GM23338 (cell line): Measurements from ENCODE around the gene STARD4. TPM values are rescaled to one million over a fixed set of nuclear protein-coding genes. Genes with fewer than 3 reads are reported as not detected.

ENCODE experiments used
- ATAC-seq: fragments of 200-7000 bp; cut with Tn5 transposase; 3 replicates; pipeline ENCODE4 v1.9.1; 2020
- DNase-seq: peaks from one replicate; pipeline ENCODE4 v3.0.0-alpha.2; 2015; ENCODE audit warnings: low spot score
- H2AFZ ChIP-seq: fragments of 200-600 bp; sonication (generic); 2 replicates; pipeline ENCODE4 v1.8.0; 2016; ENCODE audit warnings: antibody characterized with exemption, mild to moderate bottlenecking, moderate library complexity
- H3F3A ChIP-seq: fragments of 200-600 bp; sonication (generic); replicated peaks from 2 replicates; pipeline ENCODE4 v1.8.0; 2017; ENCODE audit warnings: antibody characterized with exemption, mixed run types, low read depth
- H3K27ac ChIP-seq: fragments of 200-600 bp; sonication (generic); 2 replicates; pipeline ENCODE4 v1.6.1; 2016; ENCODE audit warnings: low read depth
- H3K27me3 ChIP-seq: fragments of 200-600 bp; sonication (generic); 2 replicates; pipeline ENCODE4 v1.8.0; 2016; ENCODE audit warnings: mild to moderate bottlenecking, mixed run types, moderate library complexity; ENCODE audit not compliant: insufficient read depth
- H3K36me3 ChIP-seq: fragments of 200-600 bp; sonication (generic); 2 replicates; pipeline ENCODE4 v1.8.0; 2016; ENCODE audit warnings: mild to moderate bottlenecking; ENCODE audit not compliant: insufficient read depth
- H3K4me1 ChIP-seq: fragments of 200-600 bp; sonication (generic); 2 replicates; pipeline ENCODE4 v1.8.0; 2016; ENCODE audit warnings: mild to moderate bottlenecking, moderate library complexity; ENCODE audit not compliant: insufficient read depth
- H3K4me2 ChIP-seq: fragments of 200-600 bp; sonication (generic); 2 replicates; pipeline ENCODE4 v1.7.1; 2017; ENCODE audit warnings: mixed run types
- H3K4me3 ChIP-seq: fragments of 200-600 bp; sonication (generic); 2 replicates; pipeline ENCODE4 v1.6.1; 2016; ENCODE audit warnings: mixed run types
- H3K79me2 ChIP-seq: fragments of 200-600 bp; sonication (generic); replicated peaks from 2 replicates; pipeline ENCODE4 v1.8.0; 2017; ENCODE audit warnings: mild to moderate bottlenecking; ENCODE audit not compliant: insufficient read depth
- H3K9me2 ChIP-seq: fragments of 200-600 bp; sonication (generic); 2 replicates; pipeline ENCODE4 v1.8.0; 2017; ENCODE audit not compliant: insufficient read depth
- H4K20me1 ChIP-seq: fragments of 200-600 bp; sonication (generic); replicated peaks from 2 replicates; pipeline ENCODE4 v1.8.0; 2017; ENCODE audit warnings: mild to moderate bottlenecking; ENCODE audit not compliant: insufficient read depth
- H3K27ac Mint-ChIP-seq: 2 replicates; pipeline ENCODE4 v1.8.0; 2020; ENCODE audit warnings: inconsistent platforms, mild to moderate bottlenecking, moderate library complexity, mixed read lengths
- H3K27me3 Mint-ChIP-seq: 3 replicates; pipeline ENCODE4 v1.8.0; 2022; ENCODE audit warnings: low read depth, mild to moderate bottlenecking, moderate library complexity, mixed read lengths, inconsistent platforms; ENCODE audit not compliant: insufficient read depth, poor library complexity
- H3K36me3 Mint-ChIP-seq: 3 replicates; pipeline ENCODE4 v1.8.0; 2021; ENCODE audit warnings: low read depth, mild to moderate bottlenecking, inconsistent platforms, moderate library complexity, mixed read lengths
- H3K4me1 Mint-ChIP-seq: 3 replicates; pipeline ENCODE4 v1.8.0; 2020; ENCODE audit warnings: mild to moderate bottlenecking, inconsistent platforms, mixed read lengths
- H3K4me3 Mint-ChIP-seq: 3 replicates; pipeline ENCODE4 v1.8.0; 2021; ENCODE audit warnings: moderate library complexity, mild to moderate bottlenecking, inconsistent platforms, mixed read lengths
- H3K9me3 Mint-ChIP-seq: 3 replicates; pipeline ENCODE4 v1.8.0; 2020; ENCODE audit warnings: moderate library complexity, mild to moderate bottlenecking, inconsistent platforms, mixed read lengths
- CREB1 ChIP-seq: fragments of 250-450 bp; sonication (Bioruptor Pico); IDR thresholded peaks from 2 replicates; pipeline ENCODE4 v1.5.0; 2020; ENCODE audit warnings: low read depth, mild to moderate bottlenecking, moderate library complexity
- CTCF ChIP-seq, 2 experiments: fragments of 200-600 bp in 1 of 2; sonication (generic) in 1 of 2; conservative IDR thresholded peaks; 2 replicates each; pipeline versions ENCODE4 v1.5.1 to v1.6.1; 2016 to 2017; ENCODE audit warnings: antibody characterized with exemption in 2 of 2, low read depth in 2 of 2, mild to moderate bottlenecking in 2 of 2, moderate library complexity in 1 of 2
- ETS1 ChIP-seq: IDR thresholded peaks from 2 replicates; pipeline ENCODE4 v1.6.1; 2016; ENCODE audit warnings: antibody characterized with exemption
- EZH2 ChIP-seq: fragments of 200-600 bp; sonication (generic); IDR thresholded peaks from one replicate; pipeline ENCODE4 v1.8.0; 2017; ENCODE audit warnings: antibody characterized with exemption, mild to moderate bottlenecking, low read depth; ENCODE audit not compliant: unreplicated experiment
- EZH2phosphoT487 ChIP-seq: fragments of 200-600 bp; sonication (generic); IDR thresholded peaks from one replicate; pipeline ENCODE4 v1.8.1; 2018; ENCODE audit warnings: antibody characterized with exemption; ENCODE audit not compliant: unreplicated experiment
- JUNB ChIP-seq: IDR thresholded peaks from one replicate; pipeline ENCODE4 v1.6.1; 2016; ENCODE audit warnings: antibody characterized with exemption; ENCODE audit not compliant: unreplicated experiment
- NANOG ChIP-seq: IDR thresholded peaks from 2 replicates; pipeline ENCODE4 v1.6.1; 2016; ENCODE audit warnings: antibody characterized with exemption, borderline replicate concordance
- POLR2AphosphoS5 ChIP-seq: IDR thresholded peaks from 2 replicates; pipeline ENCODE4 v1.6.1; 2016; ENCODE audit warnings: antibody characterized with exemption, low read depth
- STAT1 ChIP-seq: IDR thresholded peaks from one replicate; pipeline ENCODE4 v1.6.1; 2016; ENCODE audit warnings: antibody characterized with exemption; ENCODE audit not compliant: unreplicated experiment
- ZNF114 ChIP-seq: fragments of 250-450 bp; sonication (Bioruptor Pico); IDR thresholded peaks from 2 replicates; pipeline ENCODE4 v1.5.0; 2020; ENCODE audit warnings: mild to moderate bottlenecking, moderate library complexity
- ZNF331 ChIP-seq: fragments of 250-450 bp; sonication (Bioruptor Pico); IDR thresholded peaks from 2 replicates; pipeline ENCODE4 v1.5.0; 2020; ENCODE audit warnings: low read depth, mild to moderate bottlenecking, moderate library complexity
- polyA plus RNA-seq: library from polyadenylated mRNA; unstranded; fragments of >200 nt; fragmentation: Nextera tagmentation; extraction: Ambion mirVana; gene quantifications from 2 replicates; pipeline ENCODE4 v1.2.1, GENCODE V29; 2016
- total RNA-seq: library from RNA; depleted of rRNA; stranded (reverse); fragments of >200 nt; shearing (Covaris generic); gene quantifications from 2 replicates; pipeline ENCODE4 v1.2.3, GENCODE V29; 2014
- TF ChIP-seq, protein P1 (sequence below): fragments of 250-450 bp; sonication (Bioruptor Pico); IDR thresholded peaks from 2 replicates; pipeline ENCODE4 v1.5.0; 2020; ENCODE audit warnings: mild to moderate bottlenecking, moderate library complexity

STARD4 gene
- total and polyA plus RNA-seq, 2 experiments from 2014 or later, result 25.0 to 92.0 TPM

GRCh38 chr5:111478266-111478665 lies 34.1 kb downstream of the STARD4 start:
- Histone ChIP-seq H3K4me1 (no peaks in the 10 kb centered on the region), H3K4me3 (no peak overlapping the region), H3K9me2 (no peaks in the 10 kb centered on the region), H2AFZ (no peak overlapping the region), H3K27ac (no peak overlapping the region), H3K36me3 (no peaks in the 10 kb centered on the region), H4K20me1 (no peaks in the 10 kb centered on the region), H3K79me2 (no peaks in the 10 kb centered on the region), H3K4me2 (no peak overlapping the region), H3K27me3 (no peaks in the 10 kb centered on the region), H3F3A (no peaks in the 10 kb centered on the region)
- ATAC-seq (no peak), DNase-seq (no peak)
- Mint-ChIP-seq H3K36me3 (no peaks in the 10 kb centered on the region), H3K4me3 (no peak overlapping the region), H3K9me3 (no peaks in the 10 kb centered on the region), H3K27me3 (no peaks in the 10 kb centered on the region), H3K27ac (no peak overlapping the region), H3K4me1 (no peaks in the 10 kb centered on the region)
- TF ChIP-seq ETS1 (no peak), ZNF331 (no peak)

GRCh38 chr5:111472579-111472978 lies 39.8 kb downstream of the STARD4 start:
- Histone ChIP-seq H3K79me2 (no peaks in the 10 kb centered on the region), H3K36me3 (no peaks in the 10 kb centered on the region), H2AFZ (no peak overlapping the region), H3K9me2 (peaks cover 9% of the 10 kb centered on the region; the same call in 1 of the 2 replicates), H3K4me3 (no peak overlapping the region), H3K4me1 (no peaks in the 10 kb centered on the region), H3K4me2 (no peak overlapping the region), H3K27ac (no peak overlapping the region), H3F3A (no peaks in the 10 kb centered on the region), H4K20me1 (no peaks in the 10 kb centered on the region), H3K27me3 (no peaks in the 10 kb centered on the region)
- Mint-ChIP-seq H3K9me3 (no peaks in the 10 kb centered on the region; the same call in 2 of the 3 replicates), H3K27me3 (no peaks in the 10 kb centered on the region), H3K36me3 (no peaks in the 10 kb centered on the region; the same call in 2 of the 3 replicates), H3K4me3 (no peak overlapping the region), H3K27ac (no peak overlapping the region), H3K4me1 (no peaks in the 10 kb centered on the region)
- ATAC-seq (no peak), DNase-seq (no peak)
- TF ChIP-seq CREB1 (CRISPR knock-in tag) (no peak), POLR2AphosphoS5 (no peak), EZH2 (no peak), JUNB (no peak), STAT1 (no peak), EZH2phosphoT487 (no peak), ZNF114 (CRISPR knock-in tag) (no peak), NANOG (no peak), CTCF (conservative IDR thresholded peaks at IDR 0.05; ENCODE audit: low read depth in 2 of 2) (no peak)
- TF ChIP-seq, protein P1, sequence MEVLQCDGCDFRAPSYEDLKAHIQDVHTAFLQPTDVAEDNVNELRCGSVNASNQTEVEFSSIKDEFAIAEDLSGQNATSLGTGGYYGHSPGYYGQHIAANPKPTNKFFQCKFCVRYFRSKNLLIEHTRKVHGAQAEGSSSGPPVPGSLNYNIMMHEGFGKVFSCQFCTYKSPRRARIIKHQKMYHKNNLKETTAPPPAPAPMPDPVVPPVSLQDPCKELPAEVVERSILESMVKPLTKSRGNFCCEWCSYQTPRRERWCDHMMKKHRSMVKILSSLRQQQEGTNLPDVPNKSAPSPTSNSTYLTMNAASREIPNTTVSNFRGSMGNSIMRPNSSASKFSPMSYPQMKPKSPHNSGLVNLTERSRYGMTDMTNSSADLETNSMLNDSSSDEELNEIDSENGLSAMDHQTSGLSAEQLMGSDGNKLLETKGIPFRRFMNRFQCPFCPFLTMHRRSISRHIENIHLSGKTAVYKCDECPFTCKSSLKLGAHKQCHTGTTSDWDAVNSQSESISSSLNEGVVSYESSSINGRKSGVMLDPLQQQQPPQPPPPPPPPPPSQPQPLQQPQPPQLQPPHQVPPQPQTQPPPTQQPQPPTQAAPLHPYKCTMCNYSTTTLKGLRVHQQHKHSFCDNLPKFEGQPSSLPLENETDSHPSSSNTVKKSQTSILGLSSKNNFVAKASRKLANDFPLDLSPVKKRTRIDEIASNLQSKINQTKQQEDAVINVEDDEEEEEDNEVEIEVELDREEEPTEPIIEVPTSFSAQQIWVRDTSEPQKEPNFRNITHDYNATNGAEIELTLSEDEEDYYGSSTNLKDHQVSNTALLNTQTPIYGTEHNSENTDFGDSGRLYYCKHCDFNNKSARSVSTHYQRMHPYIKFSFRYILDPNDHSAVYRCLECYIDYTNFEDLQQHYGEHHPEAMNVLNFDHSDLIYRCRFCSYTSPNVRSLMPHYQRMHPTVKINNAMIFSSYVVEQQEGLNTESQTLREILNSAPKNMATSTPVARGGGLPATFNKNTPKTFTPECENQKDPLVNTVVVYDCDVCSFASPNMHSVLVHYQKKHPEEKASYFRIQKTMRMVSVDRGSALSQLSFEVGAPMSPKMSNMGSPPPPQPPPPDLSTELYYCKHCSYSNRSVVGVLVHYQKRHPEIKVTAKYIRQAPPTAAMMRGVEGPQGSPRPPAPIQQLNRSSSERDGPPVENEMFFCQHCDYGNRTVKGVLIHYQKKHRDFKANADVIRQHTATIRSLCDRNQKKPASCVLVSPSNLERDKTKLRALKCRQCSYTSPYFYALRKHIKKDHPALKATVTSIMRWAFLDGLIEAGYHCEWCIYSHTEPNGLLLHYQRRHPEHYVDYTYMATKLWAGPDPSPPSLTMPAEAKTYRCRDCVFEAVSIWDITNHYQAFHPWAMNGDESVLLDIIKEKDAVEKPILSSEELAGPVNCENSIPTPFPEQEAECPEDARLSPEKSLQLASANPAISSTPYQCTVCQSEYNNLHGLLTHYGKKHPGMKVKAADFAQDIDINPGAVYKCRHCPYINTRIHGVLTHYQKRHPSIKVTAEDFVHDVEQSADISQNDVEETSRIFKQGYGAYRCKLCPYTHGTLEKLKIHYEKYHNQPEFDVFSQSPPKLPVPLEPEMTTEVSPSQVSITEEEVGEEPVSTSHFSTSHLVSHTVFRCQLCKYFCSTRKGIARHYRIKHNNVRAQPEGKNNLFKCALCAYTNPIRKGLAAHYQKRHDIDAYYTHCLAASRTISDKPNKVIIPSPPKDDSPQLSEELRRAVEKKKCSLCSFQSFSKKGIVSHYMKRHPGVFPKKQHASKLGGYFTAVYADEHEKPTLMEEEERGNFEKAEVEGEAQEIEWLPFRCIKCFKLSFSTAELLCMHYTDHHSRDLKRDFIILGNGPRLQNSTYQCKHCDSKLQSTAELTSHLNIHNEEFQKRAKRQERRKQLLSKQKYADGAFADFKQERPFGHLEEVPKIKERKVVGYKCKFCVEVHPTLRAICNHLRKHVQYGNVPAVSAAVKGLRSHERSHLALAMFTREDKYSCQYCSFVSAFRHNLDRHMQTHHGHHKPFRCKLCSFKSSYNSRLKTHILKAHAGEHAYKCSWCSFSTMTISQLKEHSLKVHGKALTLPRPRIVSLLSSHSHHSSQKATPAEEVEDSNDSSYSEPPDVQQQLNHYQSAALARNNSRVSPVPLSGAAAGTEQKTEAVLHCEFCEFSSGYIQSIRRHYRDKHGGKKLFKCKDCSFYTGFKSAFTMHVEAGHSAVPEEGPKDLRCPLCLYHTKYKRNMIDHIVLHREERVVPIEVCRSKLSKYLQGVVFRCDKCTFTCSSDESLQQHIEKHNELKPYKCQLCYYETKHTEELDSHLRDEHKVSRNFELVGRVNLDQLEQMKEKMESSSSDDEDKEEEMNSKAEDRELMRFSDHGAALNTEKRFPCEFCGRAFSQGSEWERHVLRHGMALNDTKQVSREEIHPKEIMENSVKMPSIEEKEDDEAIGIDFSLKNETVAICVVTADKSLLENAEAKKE (CRISPR knock-in tag), result no peak
